GM13977 (cell line): ENCODE measurements around the gene SLC24A3.

ENCODE experiments used
- DNase-seq: peaks from one replicate; pipeline ENCODE4 v3.0.0; 2012; ENCODE audit warnings: low spot score
- in situ Hi-C: fragments of 300-500 bp; cut with MboI; formaldehyde crosslinking; loops from one replicate; pipeline ENCODE4 v1.12.0; 2022; ENCODE audit warnings: low sequenced_read_pairs, low pct_unique_long_range_greater_than_20kb, mixed read lengths, inconsistent platforms; ENCODE audit not compliant: unreplicated experiment
- TF ChIP-seq, protein P1 (sequence below): IDR thresholded peaks from 2 replicates; pipeline ENCODE4 v1.5.1; 2012; ENCODE audit warnings: mild to moderate bottlenecking, control low read depth; ENCODE audit not compliant: insufficient read depth; ENCODE audit errors: extremely low read depth, missing control alignments

SLC24A3 gene

DNA sequence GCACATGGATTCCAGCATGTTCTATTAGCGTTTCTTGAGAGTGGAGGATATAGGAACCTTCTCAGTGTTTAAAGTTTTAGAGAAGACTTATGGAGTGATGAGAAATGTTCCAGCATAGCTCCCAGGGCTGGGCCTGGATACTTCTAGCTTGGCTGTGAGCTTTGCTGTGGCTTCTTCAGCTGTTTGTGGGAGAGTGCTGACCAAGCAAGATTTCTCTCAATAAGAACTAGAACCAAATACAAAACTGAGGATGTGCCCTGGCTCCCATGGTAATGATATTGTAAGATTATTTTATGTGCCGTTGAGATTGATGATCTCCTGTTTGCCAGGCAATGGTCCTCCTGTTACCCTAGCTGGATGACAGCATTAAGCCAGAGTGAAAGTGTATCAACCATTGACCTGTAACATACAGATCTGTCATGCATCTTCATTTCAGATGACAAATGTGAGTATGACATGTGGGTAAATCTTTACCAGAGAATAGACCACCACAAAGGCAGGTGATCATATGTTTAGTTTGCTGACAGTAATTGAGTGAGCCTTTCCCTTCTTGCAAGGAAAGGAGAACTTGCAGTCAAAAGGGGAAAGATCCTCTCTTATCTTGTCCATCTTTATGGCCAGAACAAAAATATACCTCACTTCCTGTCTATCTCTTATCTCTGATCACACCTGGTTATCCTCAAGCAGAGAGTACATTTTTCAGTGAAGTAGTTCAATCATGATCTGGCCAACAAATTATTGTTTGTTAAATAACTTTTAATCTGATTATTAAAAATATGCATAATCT lies 180.1 kb downstream of the SLC24A3 start:
- TF ChIP-seq, protein P1, sequence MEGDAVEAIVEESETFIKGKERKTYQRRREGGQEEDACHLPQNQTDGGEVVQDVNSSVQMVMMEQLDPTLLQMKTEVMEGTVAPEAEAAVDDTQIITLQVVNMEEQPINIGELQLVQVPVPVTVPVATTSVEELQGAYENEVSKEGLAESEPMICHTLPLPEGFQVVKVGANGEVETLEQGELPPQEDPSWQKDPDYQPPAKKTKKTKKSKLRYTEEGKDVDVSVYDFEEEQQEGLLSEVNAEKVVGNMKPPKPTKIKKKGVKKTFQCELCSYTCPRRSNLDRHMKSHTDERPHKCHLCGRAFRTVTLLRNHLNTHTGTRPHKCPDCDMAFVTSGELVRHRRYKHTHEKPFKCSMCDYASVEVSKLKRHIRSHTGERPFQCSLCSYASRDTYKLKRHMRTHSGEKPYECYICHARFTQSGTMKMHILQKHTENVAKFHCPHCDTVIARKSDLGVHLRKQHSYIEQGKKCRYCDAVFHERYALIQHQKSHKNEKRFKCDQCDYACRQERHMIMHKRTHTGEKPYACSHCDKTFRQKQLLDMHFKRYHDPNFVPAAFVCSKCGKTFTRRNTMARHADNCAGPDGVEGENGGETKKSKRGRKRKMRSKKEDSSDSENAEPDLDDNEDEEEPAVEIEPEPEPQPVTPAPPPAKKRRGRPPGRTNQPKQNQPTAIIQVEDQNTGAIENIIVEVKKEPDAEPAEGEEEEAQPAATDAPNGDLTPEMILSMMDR: no peak
- in situ Hi-C loops: no loop called here
- DNase-seq: no peak

DNA sequence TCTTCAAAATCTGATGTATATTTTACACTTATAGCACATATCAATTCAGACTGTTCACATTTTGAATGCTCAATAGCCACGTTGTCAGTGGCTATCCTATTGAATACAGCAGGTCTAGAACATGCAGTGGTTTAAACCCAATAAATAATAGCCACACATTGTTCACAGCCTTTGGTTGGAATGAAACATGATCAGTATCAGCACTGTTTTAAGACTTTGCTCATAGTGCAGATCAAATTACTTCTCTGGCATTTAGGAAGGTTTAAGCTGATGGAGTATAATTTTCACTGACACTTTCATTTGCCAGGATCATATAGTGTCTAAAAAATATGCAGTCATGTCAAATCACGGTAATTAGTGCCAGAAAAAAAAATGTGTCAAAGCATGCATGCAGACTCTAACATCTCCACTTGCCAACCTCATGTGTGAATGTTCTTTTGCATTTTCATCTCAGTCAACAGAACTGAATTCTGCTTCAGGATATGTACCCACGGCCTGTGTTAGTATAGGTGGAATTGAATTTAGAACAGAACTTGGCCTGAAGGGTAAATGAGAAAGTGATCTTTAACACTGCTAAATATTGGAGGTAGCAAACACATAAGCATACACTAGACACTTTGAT lies 184.1 kb downstream of the SLC24A3 start:
- TF ChIP-seq, protein P1: no peak
- DNase-seq: no peak
- in situ Hi-C loops: no loop called here

DNA sequence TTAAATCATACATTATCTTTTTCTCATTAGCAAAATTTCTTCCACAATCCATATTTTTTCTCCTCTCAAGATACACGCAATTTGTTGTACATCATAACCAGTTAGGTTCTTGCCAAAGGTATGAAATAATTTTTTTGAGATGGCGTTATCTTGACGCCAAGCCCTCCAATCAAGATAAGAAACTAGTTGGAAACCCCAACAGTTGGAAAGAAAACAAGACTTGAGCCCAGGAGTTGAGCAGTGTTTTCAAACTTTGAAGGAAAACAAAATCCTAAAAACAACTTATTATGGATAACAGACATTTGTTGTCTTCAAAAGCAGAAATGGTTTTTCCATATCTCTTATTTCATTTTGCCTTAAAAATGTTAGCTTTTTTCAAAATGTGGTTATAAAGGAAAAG lies 184.8 kb downstream of the SLC24A3 start:
- no peak for DNase-seq
- TF ChIP-seq, protein P1: no peak
- in situ Hi-C loops: no loop called here

DNA sequence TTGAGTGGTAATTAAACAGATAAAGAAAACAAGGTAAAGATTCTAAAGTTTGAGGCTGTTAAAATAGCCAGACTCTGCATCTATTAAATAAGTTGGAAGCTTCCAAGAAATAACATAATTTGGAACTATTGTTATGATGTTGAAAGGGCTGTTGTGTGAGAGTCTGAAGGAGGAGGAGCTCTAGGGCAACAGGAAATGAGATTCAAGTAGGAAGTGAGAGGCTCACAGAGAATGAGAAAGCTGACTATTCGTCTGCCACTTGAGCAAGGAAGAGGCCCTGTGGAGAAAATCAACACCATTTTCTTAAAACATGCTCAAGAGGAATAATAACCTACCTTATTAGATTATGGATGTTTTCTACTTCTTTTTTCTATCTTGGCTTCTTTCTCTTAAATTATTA lies 185.2 kb downstream of the SLC24A3 start:
- no peak for DNase-seq
- TF ChIP-seq, protein P1: no peak
- in situ Hi-C loops: no loop called here

DNA sequence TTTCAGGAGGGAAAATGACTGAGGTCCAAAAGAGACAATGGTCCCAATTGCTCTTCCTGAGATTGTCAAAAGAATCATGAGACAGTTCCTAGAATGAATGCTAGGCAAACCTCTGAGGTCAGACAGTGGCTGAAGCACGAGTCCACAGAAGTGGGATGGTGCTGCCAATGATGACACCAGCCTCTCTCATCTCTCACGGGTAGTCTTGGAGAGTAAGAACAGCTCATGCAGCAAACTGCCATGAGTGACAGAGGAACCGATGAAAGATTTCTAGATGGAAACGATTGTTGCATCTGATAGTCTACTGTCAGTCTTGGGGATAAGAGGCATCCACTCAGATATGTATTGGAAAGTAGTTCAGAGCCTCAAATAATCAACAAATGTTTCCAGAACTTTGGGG lies 188.7 kb downstream of the SLC24A3 start:
- in situ Hi-C loops: no loop called here
- DNase-seq: no peak
- TF ChIP-seq, protein P1: no peak

DNA sequence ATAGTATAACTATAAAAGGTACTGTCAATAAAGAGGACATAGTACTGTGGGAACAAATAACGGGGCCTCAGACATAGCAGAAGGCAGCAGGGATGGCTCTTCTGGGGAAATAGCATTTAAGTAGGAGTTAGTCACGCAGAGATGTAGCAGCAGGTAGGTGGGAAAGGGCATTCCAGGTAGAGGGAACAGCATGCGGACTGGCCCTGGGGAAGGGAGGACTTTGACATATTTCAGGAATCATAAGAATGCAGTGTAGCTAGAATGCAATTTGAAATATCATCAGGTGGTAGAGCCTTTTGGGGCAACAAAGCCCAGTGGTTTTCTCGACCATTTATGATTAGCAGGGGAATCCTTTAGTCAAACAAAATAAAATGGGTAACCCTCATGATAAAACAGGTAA lies 191.1 kb downstream of the SLC24A3 start:
- in situ Hi-C loops: no loop called here
- TF ChIP-seq, protein P1: no peak
- no peak for DNase-seq
